Effector CD8-positive, alpha-beta T cell (primary cell): ENCODE data around the gene ADGRD1.

Source experiments
- DNase-seq: peaks from one replicate; lab custom pipeline; 2025; lab: John Stamatoyannopoulos, UW

Gene ADGRD1

GRCh38 chr12:131162113-131162512, 208.4 kb downstream of the ADGRD1 start:
- DNase-seq: no peak

GRCh38 chr12:131163189-131163738, 209.6 kb downstream of the ADGRD1 start:
- DNase-seq: no peak

- no peak for DNase-seq
Measured at GRCh38 chr12:131164096-131164872, 210.6 kb downstream of the ADGRD1 start.

- no peak for DNase-seq
Measured at GRCh38 chr12:131166717-131167116, 213.0 kb downstream of the ADGRD1 start.

GRCh38 chr12:131167334-131167733, 213.6 kb downstream of the ADGRD1 start:
- no peak for DNase-seq

- DNase-seq: no peak
Measured at GRCh38 chr12:131171029-131171428, 217.3 kb downstream of the ADGRD1 start.

- no peak for DNase-seq
Measured at GRCh38 chr12:131174901-131175300, 221.2 kb downstream of the ADGRD1 start.

GRCh38 chr12:131176266-131176665, 222.6 kb downstream of the ADGRD1 start:
- DNase-seq: no peak

GRCh38 chr12:131176926-131177325, 223.2 kb downstream of the ADGRD1 start:
- no peak for DNase-seq

- DNase-seq: no peak
Measured at GRCh38 chr12:131177599-131177998, 223.9 kb downstream of the ADGRD1 start.

- DNase-seq: no peak
Measured at GRCh38 chr12:131187602-131188001, 233.9 kb downstream of the ADGRD1 start.

- no peak for DNase-seq
Measured at GRCh38 chr12:131188131-131189050, 234.7 kb downstream of the ADGRD1 start.

- DNase-seq: no peak
Measured at GRCh38 chr12:131189781-131190180, 236.1 kb downstream of the ADGRD1 start.

GRCh38 chr12:131190965-131191364, 237.3 kb downstream of the ADGRD1 start:
- no peak for DNase-seq
